Heart left ventricle (tissue), 13 donors: ENCODE measurements around the gene RTL10.

Experiments
- POLR2A ChIP-seq, 2 donors: fragments of 450-650 bp; IDR thresholded peaks; one replicate each; pipeline ENCODE4 v1.6.1; 2017; ENCODE audit warnings: antibody characterized with exemption in 2 of 2, mild to moderate bottlenecking in 2 of 2, moderate library complexity in 2 of 2
- TF ChIP-seq, protein P1 (sequence below), 12 donors: fragments of 200-600 bp; sonication (generic) in 4 of 12; IDR thresholded peaks; one replicate each; pipeline versions ENCODE4 v1.5.0 to v1.8.0; 2018 to 2022; ENCODE audit warnings: antibody characterized with exemption in 12 of 12, mild to moderate bottlenecking in 5 of 12
- donor health status: ischemic (EF 13 %, LVEDD 7.1; RV severe dilation, severe dysfunction).
- donor health status: DM: no; HTN: yes; CAD: no.
- donor health status: DM: no; HTN: no; CAD: no.
- donor health status: ischemic (EF 25% LVEDD 6.9; RV normal size, moderate dysfunction).
- donor health status: ischemic (EF 25% LVEDD 5.7; RV mildly dilated, moderate dysfunction).
- donor health status: ischemic (EF 35%, LVEDD 5.7; RV mildly dilated, moderate dysfunction).
- donor health status: nonischemic (EF 11% LVEDD 7.7; RV severe dilation, severe dysfunction).
- donor health status: DM: yes; HTN: yes; CAD: no.
- donor health status: PGD.
- donor health status: ischemic (EF 29% LVEDD 5.4; RV normal size, mild dysfunction).
- donor health status: nonischemic (EF 23%, LVEDD 6.1; RV moderate dilation, normal function).

DNA sequence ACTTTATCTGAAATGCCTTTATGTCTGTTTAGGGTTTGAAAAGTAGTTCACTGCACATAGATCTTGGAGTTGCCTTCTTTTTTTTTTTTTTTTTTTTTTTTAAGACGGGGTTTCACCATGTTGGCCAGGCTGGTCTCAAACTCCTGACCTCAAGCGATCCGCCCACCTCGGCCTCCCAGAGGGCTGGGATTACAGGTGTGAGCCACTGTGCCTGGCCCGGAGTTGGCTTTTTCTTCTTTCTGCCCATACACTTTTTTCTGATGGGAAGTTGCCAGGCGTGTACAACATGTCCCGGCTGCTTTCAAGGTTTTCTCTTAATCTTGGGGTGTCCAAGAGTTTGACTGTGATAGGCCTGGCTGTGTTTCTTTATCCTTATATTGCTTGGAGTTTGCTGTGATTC is 12.9 kb upstream of the RTL10 start:
- no peak for TF ChIP-seq POLR2A (IDR thresholded peaks at IDR 0.05)
- TF ChIP-seq, protein P1, sequence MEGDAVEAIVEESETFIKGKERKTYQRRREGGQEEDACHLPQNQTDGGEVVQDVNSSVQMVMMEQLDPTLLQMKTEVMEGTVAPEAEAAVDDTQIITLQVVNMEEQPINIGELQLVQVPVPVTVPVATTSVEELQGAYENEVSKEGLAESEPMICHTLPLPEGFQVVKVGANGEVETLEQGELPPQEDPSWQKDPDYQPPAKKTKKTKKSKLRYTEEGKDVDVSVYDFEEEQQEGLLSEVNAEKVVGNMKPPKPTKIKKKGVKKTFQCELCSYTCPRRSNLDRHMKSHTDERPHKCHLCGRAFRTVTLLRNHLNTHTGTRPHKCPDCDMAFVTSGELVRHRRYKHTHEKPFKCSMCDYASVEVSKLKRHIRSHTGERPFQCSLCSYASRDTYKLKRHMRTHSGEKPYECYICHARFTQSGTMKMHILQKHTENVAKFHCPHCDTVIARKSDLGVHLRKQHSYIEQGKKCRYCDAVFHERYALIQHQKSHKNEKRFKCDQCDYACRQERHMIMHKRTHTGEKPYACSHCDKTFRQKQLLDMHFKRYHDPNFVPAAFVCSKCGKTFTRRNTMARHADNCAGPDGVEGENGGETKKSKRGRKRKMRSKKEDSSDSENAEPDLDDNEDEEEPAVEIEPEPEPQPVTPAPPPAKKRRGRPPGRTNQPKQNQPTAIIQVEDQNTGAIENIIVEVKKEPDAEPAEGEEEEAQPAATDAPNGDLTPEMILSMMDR (IDR thresholded peaks at IDR 0.05), result no peak
